ENCODE measurements around the gene STUM. TPM values are rescaled to one million over a fixed set of nuclear protein-coding genes. Genes with fewer than 3 reads are reported as not detected.

Gene STUM
- total RNA-seq, 2 donors from 2014 or later: 1.0 to 3.2 TPM

DNA sequence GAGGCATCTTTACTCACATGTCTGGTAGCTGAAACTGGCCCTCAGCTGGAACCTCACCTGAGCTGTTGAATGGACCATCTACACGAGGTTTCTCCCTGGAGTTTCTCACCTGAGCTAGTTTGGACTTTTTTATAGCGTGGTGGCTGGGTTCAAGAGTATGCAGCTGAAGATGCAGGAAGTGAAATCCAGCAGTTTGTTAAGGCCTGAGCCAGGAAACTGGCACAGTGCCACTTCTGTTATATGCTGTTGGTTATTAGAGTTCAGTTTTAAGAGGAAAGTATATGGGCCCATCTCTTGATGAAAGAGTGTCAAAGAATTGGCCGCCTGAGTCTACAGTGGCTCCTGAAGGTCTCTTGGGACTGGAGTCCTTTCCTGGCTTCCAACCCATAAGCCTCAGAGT is 35.6 kb downstream of the STUM start:
- DNase-seq: no peak
- TF ChIP-seq, protein P1, sequence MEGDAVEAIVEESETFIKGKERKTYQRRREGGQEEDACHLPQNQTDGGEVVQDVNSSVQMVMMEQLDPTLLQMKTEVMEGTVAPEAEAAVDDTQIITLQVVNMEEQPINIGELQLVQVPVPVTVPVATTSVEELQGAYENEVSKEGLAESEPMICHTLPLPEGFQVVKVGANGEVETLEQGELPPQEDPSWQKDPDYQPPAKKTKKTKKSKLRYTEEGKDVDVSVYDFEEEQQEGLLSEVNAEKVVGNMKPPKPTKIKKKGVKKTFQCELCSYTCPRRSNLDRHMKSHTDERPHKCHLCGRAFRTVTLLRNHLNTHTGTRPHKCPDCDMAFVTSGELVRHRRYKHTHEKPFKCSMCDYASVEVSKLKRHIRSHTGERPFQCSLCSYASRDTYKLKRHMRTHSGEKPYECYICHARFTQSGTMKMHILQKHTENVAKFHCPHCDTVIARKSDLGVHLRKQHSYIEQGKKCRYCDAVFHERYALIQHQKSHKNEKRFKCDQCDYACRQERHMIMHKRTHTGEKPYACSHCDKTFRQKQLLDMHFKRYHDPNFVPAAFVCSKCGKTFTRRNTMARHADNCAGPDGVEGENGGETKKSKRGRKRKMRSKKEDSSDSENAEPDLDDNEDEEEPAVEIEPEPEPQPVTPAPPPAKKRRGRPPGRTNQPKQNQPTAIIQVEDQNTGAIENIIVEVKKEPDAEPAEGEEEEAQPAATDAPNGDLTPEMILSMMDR (IDR thresholded peaks at IDR 0.05): no peak

DNA sequence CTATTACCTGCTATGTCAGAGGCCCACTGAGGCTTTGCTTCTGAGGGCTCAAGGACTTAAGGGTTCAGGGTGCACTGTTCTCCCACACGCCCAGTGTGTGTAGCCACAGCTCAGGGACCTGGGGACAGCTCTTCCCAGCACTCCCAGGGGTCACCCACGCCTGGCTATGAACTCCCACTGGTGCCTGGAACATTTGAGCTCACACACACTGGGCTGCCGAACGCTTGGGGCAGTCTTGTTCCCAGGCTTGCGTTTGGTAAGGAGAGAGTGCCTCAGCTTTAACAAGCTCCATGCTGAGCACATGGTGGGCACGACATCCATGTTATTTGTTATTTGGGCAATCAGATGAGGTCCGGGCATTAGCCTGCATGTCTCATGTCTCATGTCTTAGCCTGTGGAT is 37.6 kb downstream of the STUM start:
- no peak overlapping the region for H3K4me3 ChIP-seq
- no peaks in the 10 kb centered on the region for H3K27me3 ChIP-seq
- no peaks in the 10 kb centered on the region for H3K36me3 ChIP-seq
- H3K27ac ChIP-seq: no peak overlapping the region
- intact Hi-C loops (cut with DNase I): no loop called here
- H3K4me1 ChIP-seq: no peaks in the 10 kb centered on the region
- no peaks in the 10 kb centered on the region for H3K9me3 ChIP-seq
- no peak for DNase-seq
- TF ChIP-seq, protein P1 (IDR thresholded peaks at IDR 0.05): no peak
- H3K9ac ChIP-seq (ENCODE audit: low read depth in 2 of 2, low read length in 2 of 2): no peak overlapping the region

More for the DNA sequence above, 35.6 kb downstream of the STUM start:
- no peaks in the 10 kb centered on the region for H3K9me3 ChIP-seq
- H3K4me1 ChIP-seq: no peaks in the 10 kb centered on the region
- no peak overlapping the region for H3K9ac ChIP-seq (ENCODE audit: low read depth in 2 of 2, low read length in 2 of 2)
- H3K27ac ChIP-seq: no peak overlapping the region
- H3K27me3 ChIP-seq: no peaks in the 10 kb centered on the region
- H3K36me3 ChIP-seq: no peaks in the 10 kb centered on the region
- intact Hi-C loops (cut with DNase I): no loop called here
- H3K4me3 ChIP-seq: no peak overlapping the region

DNA sequence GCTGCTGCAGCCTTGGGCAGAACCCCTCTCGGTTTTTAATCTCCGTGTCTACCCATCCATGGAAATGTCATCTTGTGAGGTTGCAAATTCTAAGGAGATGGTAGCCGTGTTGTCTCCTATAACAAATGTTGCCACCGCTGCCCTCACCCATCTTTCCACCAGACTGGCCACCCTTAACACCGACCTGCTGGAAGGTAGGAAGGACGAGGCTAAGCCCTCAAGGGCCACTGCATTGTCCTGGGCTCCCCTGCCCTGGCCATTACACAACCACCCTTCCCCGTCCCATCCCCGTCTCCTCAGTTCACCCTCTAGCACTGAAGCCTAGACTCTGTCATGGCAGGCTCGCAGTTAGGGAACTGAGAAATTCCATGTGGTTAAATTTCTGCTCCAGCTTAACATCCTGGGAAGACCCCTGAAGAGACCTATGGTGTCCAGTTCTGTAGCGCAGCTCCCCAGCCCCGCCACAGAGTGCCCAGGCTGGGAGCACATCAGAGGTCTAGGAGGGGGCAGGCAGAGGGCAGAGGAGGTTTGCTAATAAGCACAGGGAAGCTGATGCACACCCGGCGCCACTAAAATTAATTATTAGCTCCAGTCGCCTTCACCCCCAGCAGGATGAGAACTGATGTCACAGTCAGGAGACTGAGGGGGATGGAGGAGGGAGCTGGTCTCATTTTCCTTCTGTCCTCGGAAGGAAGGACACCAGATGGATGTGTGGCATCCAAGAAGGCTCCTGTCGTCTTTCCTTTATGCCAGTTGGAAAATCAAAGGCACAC is 38.3 kb downstream of the STUM start:
- Histone ChIP-seq H3K9ac (ENCODE audit: low read depth in 2 of 2, low read length in 2 of 2) (no peak overlapping the region), H3K36me3 (no peaks in the 10 kb centered on the region), H3K27me3 (no peaks in the 10 kb centered on the region), H3K27ac (no peak overlapping the region), H3K4me1 (no peaks in the 10 kb centered on the region), H3K4me3 (no peak overlapping the region), H3K9me3 (no peaks in the 10 kb centered on the region)
- intact Hi-C loops (cut with DNase I): no loop called here
- TF ChIP-seq, protein P1 (IDR thresholded peaks at IDR 0.05): no peak
- no peak for DNase-seq

DNA sequence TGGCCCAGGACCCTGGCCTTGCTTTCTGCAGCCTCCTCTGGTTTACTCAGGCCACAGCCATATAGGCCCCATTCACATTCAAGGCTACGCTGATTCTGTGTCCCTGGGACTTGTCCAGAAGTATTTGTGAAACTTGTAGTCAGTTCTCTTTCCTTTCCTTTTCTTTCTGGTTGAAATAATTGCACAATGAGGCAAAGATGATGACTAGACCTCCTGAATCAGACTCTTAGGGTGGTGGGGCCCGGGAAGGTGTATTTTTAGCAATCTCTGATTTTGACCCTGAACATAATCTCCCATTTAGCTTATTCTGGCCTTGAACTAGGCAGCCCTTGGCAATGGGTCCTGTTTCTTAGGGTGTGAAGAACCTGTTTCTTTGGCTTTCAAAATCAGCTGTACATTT is 39.9 kb downstream of the STUM start:
- intact Hi-C loops (cut with DNase I): no loop called here
- Histone ChIP-seq H3K4me1 (no peaks in the 10 kb centered on the region), H3K4me3 (no peak overlapping the region), H3K27ac (no peak overlapping the region), H3K9ac (ENCODE audit: low read depth in 2 of 2, low read length in 2 of 2) (no peak overlapping the region), H3K9me3 (no peaks in the 10 kb centered on the region), H3K27me3 (no peaks in the 10 kb centered on the region), H3K36me3 (no peaks in the 10 kb centered on the region)
- no peak for DNase-seq
- TF ChIP-seq, protein P1 (IDR thresholded peaks at IDR 0.05): no peak

DNA sequence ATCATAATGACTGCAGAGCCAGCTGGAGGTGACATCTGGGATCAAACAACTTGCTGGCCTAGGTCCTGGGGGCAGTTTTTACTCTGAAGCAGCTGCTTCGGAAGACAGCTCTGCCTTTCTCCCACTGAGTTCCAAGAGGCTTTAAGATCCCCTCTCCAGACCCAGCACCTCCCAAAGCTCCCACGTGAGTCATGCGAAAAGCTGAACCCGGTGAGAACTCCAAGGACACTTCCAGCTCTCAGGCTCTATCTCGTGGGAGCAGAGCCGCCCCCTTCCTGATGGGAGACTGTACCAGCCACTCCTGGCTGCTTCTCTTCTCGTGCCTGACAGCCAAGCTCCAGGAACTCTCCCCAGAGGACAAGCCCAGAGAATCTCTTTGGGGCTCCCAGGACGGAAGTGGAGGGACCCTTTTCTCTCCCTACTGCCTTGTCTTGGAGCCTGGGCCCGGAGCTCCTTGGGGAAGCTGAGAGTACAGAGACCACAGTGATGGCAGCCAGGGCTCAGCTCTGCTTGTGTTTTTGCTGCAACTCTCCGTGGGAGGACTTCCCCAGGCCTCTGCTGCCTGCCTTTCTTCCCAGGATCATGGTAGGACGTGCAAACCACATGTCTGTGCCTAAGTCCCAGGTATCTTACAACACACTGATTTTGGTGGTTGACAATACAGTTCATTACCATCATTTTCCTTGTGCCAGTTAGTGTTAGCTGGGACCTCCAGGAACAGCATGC is 40.6 kb downstream of the STUM start:
- H3K9me3 ChIP-seq: no peaks in the 10 kb centered on the region
- no peak overlapping the region for H3K27ac ChIP-seq
- H3K27me3 ChIP-seq: no peaks in the 10 kb centered on the region
- H3K4me1 ChIP-seq: no peaks in the 10 kb centered on the region
- DNase-seq: no peak
- H3K9ac ChIP-seq (ENCODE audit: low read depth in 2 of 2, low read length in 2 of 2): no peak overlapping the region
- H3K36me3 ChIP-seq: no peaks in the 10 kb centered on the region
- intact Hi-C loops (cut with DNase I): no loop called here
- TF ChIP-seq, protein P1 (IDR thresholded peaks at IDR 0.05): no peak
- no peak overlapping the region for H3K4me3 ChIP-seq
